Measurements from ENCODE around the gene CORO1C.

CORO1C gene

DNA sequence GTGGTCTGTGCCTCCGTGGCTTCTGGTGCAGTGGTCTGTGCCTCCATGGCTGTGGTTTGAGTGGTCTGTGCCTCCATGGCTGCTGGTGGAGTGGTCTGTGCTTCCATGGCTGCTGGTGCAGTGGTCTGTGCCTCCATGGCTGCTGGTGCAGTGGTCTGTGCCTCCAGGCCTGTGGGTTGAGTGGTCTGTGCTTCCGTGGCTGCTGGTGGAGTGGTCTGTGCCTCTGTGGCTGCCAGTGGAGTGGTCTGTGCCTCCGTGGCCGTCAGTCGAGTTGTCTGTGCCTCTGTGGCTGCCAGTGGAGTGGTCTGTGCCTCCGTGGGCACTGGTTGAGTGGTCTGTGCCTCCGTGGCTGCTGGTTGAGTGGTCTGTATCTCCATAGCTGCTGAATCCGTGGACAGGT lies 107.7 kb downstream of the CORO1C start:
- H3K4me2 ChIP-seq (ENCODE audit: insufficient read depth, low read length) = no peak overlapping the region
- H3K36me3 ChIP-seq (ENCODE audit: insufficient read depth, low read length) = peaks cover 42% of the 10 kb centered on the region
- no peak overlapping the region for H3K9ac ChIP-seq (ENCODE audit: low read depth, low read length)
- TF ChIP-seq, protein P1, sequence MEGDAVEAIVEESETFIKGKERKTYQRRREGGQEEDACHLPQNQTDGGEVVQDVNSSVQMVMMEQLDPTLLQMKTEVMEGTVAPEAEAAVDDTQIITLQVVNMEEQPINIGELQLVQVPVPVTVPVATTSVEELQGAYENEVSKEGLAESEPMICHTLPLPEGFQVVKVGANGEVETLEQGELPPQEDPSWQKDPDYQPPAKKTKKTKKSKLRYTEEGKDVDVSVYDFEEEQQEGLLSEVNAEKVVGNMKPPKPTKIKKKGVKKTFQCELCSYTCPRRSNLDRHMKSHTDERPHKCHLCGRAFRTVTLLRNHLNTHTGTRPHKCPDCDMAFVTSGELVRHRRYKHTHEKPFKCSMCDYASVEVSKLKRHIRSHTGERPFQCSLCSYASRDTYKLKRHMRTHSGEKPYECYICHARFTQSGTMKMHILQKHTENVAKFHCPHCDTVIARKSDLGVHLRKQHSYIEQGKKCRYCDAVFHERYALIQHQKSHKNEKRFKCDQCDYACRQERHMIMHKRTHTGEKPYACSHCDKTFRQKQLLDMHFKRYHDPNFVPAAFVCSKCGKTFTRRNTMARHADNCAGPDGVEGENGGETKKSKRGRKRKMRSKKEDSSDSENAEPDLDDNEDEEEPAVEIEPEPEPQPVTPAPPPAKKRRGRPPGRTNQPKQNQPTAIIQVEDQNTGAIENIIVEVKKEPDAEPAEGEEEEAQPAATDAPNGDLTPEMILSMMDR (IDR thresholded peaks at IDR 0.05; ENCODE audit: borderline replicate concordance, extremely low read depth, low read length, poor library complexity, severe bottlenecking) = no peak
- no peak for TF ChIP-seq EZH2 (IDR thresholded peaks at IDR 0.05; ENCODE audit: borderline replicate concordance, low read depth, low read length, severe bottlenecking)
- H2AFZ ChIP-seq (ENCODE audit: low read depth, low read length) = no peak overlapping the region
- H3K27ac ChIP-seq (ENCODE audit: low read length) = no peak overlapping the region
- H4K20me1 ChIP-seq (ENCODE audit: insufficient read depth, low read length) = peaks cover 5% of the 10 kb centered on the region
- peaks cover 50% of the 10 kb centered on the region for H3K79me2 ChIP-seq (ENCODE audit: insufficient read depth, low read length)
- H3K4me1 ChIP-seq (ENCODE audit: insufficient read depth, low read length) = peaks cover 19% of the 10 kb centered on the region
- no peaks in the 10 kb centered on the region for H3K9me3 ChIP-seq (ENCODE audit: insufficient read depth, low read length, severe bottlenecking)
- ATAC-seq (ENCODE audit: insufficient read depth, low read depth) (no peak), DNase-seq (no peak)
- no peak overlapping the region for H3K4me3 ChIP-seq (ENCODE audit: low read depth in 1 of 2, low read length in 2 of 2)
- no peaks in the 10 kb centered on the region for H3K27me3 ChIP-seq (ENCODE audit: insufficient read depth, low read length, poor library complexity)

DNA sequence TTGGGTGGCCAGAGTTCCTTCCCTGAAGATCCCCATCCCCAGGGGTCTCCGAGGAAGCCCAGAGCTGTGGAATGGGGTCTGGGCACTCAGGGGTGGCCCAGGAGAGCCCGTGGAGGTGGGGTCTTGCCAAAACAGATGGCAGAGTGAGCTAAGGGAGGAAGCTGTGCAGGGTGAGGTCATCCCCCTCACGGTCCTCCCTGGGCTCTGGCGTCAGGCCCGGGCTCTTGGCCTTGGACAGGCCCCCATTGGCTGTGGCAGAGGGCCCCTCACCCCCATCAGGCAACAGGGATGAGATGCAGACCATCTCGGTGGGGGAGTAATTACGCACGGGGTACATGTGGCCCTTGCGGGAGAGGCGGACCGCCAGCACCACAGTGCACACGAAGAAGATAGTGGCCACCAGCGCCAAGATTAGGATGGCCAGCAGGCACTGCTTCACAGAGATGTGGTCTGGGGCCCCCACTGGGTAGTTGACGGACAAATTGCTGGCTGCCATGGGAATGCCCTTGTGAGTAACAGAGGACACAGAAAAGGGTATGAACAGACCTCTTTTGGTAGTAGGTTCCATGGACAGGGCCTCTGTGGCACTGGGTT lies 108.3 kb downstream of the CORO1C start:
- Histone ChIP-seq H3K79me2 (ENCODE audit: insufficient read depth, low read length) (peaks cover 45% of the 10 kb centered on the region), H3K4me1 (ENCODE audit: insufficient read depth, low read length) (peaks cover 19% of the 10 kb centered on the region), H4K20me1 (ENCODE audit: insufficient read depth, low read length) (peaks cover 5% of the 10 kb centered on the region), H3K9me3 (ENCODE audit: insufficient read depth, low read length, severe bottlenecking) (no peaks in the 10 kb centered on the region), H3K4me2 (ENCODE audit: insufficient read depth, low read length) (no peak overlapping the region), H2AFZ (ENCODE audit: low read depth, low read length) (no peak overlapping the region), H3K27me3 (ENCODE audit: insufficient read depth, low read length, poor library complexity) (no peaks in the 10 kb centered on the region), H3K36me3 (ENCODE audit: insufficient read depth, low read length) (peaks cover 42% of the 10 kb centered on the region), H3K9ac (ENCODE audit: low read depth, low read length) (no peak overlapping the region), H3K27ac (ENCODE audit: low read length) (no peak overlapping the region), H3K4me3 (ENCODE audit: low read depth in 1 of 2, low read length in 2 of 2) (no peak overlapping the region)
- DNase-seq (no peak), ATAC-seq (ENCODE audit: insufficient read depth, low read depth) (no peak)
- no peak for TF ChIP-seq EZH2 (IDR thresholded peaks at IDR 0.05; ENCODE audit: borderline replicate concordance, low read depth, low read length, severe bottlenecking)
- TF ChIP-seq, protein P1 (IDR thresholded peaks at IDR 0.05; ENCODE audit: borderline replicate concordance, extremely low read depth, low read length, poor library complexity, severe bottlenecking) = no peak

DNA sequence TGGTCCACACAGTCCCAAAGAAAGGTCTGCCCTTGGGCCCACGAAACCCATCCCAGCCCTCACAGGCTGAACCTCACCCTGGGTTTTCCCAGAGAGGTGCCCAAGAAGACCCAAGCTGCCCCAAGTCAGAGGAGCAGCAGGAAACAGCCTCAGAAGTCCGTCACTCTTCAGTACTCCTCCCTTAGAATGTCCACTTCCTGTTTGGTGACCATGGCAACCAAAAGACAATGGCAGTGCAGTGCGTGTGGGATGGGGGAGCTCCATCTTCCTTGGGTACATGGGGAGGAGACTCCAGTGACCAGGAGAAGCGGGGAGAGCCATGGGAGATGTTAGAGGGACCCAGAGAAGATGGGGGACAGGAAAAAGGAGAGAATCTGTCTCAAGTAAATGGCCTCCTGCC lies 108.9 kb downstream of the CORO1C start:
- H3K4me3 ChIP-seq (ENCODE audit: low read depth in 1 of 2, low read length in 2 of 2) = no peak overlapping the region
- H3K27me3 ChIP-seq (ENCODE audit: insufficient read depth, low read length, poor library complexity) = no peaks in the 10 kb centered on the region
- no peak overlapping the region for H2AFZ ChIP-seq (ENCODE audit: low read depth, low read length)
- TF ChIP-seq EZH2 (IDR thresholded peaks at IDR 0.05; ENCODE audit: borderline replicate concordance, low read depth, low read length, severe bottlenecking) = no peak
- TF ChIP-seq, protein P1 (IDR thresholded peaks at IDR 0.05; ENCODE audit: borderline replicate concordance, extremely low read depth, low read length, poor library complexity, severe bottlenecking) = no peak
- H3K4me1 ChIP-seq (ENCODE audit: insufficient read depth, low read length) = peaks cover 19% of the 10 kb centered on the region
- H3K9ac ChIP-seq (ENCODE audit: low read depth, low read length) = no peak overlapping the region
- no peaks in the 10 kb centered on the region for H3K9me3 ChIP-seq (ENCODE audit: insufficient read depth, low read length, severe bottlenecking)
- H3K36me3 ChIP-seq (ENCODE audit: insufficient read depth, low read length) = peaks cover 39% of the 10 kb centered on the region
- H3K4me2 ChIP-seq (ENCODE audit: insufficient read depth, low read length) = no peak overlapping the region
- H3K79me2 ChIP-seq (ENCODE audit: insufficient read depth, low read length) = peaks cover 39% of the 10 kb centered on the region
- DNase-seq (no peak), ATAC-seq (ENCODE audit: insufficient read depth, low read depth) (no peak)
- peak overlapping the region; percentile 43 for H3K27ac ChIP-seq (ENCODE audit: low read length)
- peaks cover 5% of the 10 kb centered on the region for H4K20me1 ChIP-seq (ENCODE audit: insufficient read depth, low read length)

Data from DND-41 (cell line).